ENCODE measurements around the gene KIF26B. TPM values are rescaled to one million over a fixed set of nuclear protein-coding genes. Genes with fewer than 3 reads are reported as not detected.

Gene KIF26B
- total RNA-seq, 2 donors from 2014 or later = 0.30 to 0.35 TPM

DNA sequence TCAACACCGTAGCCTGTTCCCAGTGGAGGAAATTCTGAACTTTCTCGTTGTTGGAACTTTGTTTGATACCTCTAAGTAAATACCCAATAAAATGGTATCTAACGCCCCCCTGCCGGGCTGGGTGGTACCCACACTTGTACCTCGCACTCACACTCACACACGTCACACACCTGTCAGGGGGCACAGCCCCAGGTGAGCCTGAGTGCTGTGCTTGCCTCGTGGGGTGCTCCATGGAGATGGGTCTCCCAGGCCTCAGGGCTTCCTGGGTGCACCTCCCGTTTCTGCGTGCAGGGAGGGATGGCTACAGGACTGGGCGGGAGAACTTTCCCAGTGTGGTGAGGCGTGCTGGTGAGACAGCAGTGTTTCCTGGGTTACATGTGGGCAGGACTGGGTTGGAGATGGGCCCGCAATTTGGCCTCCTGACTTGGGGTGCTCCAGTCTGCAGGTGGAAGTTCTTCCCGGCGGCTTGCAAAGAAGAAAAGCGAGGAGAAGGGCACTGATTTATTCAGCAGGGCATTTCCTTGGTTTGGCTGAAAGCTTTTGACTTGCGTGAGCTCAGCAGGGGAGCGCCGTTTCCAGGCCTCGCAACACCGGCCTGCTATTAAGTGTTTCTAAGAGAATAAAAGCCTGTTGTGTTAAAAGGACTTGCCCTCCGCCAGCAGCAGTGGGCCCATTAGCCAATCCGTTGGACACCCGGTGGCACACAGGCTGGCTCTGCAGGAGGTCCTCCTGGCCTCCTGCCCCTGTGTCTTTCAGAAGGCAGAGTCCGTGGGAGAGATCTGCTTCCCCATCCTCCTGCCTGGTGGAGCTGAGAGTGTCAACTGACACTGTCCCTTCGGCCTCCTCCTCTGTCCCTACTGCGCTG, 79.7 kb downstream of the KIF26B start:
- TF ChIP-seq, protein P1, sequence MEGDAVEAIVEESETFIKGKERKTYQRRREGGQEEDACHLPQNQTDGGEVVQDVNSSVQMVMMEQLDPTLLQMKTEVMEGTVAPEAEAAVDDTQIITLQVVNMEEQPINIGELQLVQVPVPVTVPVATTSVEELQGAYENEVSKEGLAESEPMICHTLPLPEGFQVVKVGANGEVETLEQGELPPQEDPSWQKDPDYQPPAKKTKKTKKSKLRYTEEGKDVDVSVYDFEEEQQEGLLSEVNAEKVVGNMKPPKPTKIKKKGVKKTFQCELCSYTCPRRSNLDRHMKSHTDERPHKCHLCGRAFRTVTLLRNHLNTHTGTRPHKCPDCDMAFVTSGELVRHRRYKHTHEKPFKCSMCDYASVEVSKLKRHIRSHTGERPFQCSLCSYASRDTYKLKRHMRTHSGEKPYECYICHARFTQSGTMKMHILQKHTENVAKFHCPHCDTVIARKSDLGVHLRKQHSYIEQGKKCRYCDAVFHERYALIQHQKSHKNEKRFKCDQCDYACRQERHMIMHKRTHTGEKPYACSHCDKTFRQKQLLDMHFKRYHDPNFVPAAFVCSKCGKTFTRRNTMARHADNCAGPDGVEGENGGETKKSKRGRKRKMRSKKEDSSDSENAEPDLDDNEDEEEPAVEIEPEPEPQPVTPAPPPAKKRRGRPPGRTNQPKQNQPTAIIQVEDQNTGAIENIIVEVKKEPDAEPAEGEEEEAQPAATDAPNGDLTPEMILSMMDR (IDR thresholded peaks at IDR 0.05) = no peak
- no peak overlapping the region for H3K27ac ChIP-seq
- no peaks in the 10 kb centered on the region for H3K36me3 ChIP-seq
- no peak for DNase-seq
- H3K4me1 ChIP-seq = no peaks in the 10 kb centered on the region
- intact Hi-C loops (cut with DNase I) = no loop called here
- no peak overlapping the region for H3K4me3 ChIP-seq
- H3K27me3 ChIP-seq = no peaks in the 10 kb centered on the region
- no peak overlapping the region for H3K9ac ChIP-seq (ENCODE audit: low read depth in 2 of 2, low read length in 2 of 2)
- H3K9me3 ChIP-seq = no peaks in the 10 kb centered on the region

DNA sequence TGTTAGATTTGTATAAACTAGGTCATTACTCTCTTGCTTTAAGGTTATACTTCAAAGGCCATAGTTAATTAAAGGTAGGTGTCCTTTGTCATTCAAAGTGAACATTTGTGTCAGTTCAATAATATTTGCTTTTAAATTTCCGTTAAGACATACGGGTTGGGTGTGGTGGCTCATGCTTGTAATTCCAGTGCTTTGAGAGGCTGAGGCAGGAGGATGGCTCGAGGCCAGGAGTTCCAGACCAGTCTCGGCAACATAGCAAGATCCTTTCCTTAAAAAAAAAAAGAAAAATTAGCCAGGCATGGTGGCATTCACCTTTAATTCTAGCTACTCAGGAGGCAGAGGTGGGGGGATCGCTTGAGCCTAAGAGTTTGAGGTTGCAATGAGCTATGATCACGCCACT, 80.4 kb downstream of the KIF26B start:
- H3K27me3 ChIP-seq = no peaks in the 10 kb centered on the region
- intact Hi-C loops (cut with DNase I) = no loop called here
- no peaks in the 10 kb centered on the region for H3K9me3 ChIP-seq
- H3K4me1 ChIP-seq = no peaks in the 10 kb centered on the region
- H3K9ac ChIP-seq (ENCODE audit: low read depth in 2 of 2, low read length in 2 of 2) = no peak overlapping the region
- DNase-seq = no peak
- no peak overlapping the region for H3K4me3 ChIP-seq
- no peak overlapping the region for H3K27ac ChIP-seq
- no peaks in the 10 kb centered on the region for H3K36me3 ChIP-seq
- TF ChIP-seq, protein P1 (IDR thresholded peaks at IDR 0.05) = no peak

DNA sequence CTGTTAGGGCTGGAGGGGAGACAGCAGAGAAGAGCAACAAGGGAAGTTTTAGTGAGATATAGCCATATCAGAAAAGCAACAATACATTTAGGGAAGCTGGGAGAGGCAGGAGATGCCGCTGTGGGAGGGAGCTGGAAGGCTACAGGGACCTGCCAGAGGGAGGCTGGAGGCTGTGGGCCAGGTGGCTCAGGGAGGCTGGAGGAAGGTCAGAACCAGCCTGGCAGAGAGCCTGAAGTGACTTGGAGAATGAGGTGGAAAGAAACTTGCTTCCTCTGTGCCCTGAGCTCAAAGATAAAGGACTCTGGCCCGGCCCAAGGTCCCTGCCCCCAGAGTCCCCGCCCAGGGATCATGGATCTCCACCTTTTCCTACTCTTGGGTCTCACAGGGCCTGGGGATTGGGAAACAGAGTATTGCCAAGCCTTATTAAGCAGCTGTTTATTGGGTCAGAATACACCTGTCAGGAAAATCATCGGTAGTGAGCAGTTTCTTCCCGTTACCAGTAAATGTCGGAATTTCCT, 85.9 kb downstream of the KIF26B start:
- H3K36me3 ChIP-seq = no peaks in the 10 kb centered on the region
- intact Hi-C loops (cut with DNase I) = no loop called here
- TF ChIP-seq, protein P1 (IDR thresholded peaks at IDR 0.05) = no peak
- no peaks in the 10 kb centered on the region for H3K4me1 ChIP-seq
- no peak overlapping the region for H3K9ac ChIP-seq (ENCODE audit: low read depth in 2 of 2, low read length in 2 of 2)
- DNase-seq = no peak
- H3K27ac ChIP-seq = no peak overlapping the region
- H3K4me3 ChIP-seq = no peak overlapping the region
- no peaks in the 10 kb centered on the region for H3K27me3 ChIP-seq
- no peaks in the 10 kb centered on the region for H3K9me3 ChIP-seq

DNA sequence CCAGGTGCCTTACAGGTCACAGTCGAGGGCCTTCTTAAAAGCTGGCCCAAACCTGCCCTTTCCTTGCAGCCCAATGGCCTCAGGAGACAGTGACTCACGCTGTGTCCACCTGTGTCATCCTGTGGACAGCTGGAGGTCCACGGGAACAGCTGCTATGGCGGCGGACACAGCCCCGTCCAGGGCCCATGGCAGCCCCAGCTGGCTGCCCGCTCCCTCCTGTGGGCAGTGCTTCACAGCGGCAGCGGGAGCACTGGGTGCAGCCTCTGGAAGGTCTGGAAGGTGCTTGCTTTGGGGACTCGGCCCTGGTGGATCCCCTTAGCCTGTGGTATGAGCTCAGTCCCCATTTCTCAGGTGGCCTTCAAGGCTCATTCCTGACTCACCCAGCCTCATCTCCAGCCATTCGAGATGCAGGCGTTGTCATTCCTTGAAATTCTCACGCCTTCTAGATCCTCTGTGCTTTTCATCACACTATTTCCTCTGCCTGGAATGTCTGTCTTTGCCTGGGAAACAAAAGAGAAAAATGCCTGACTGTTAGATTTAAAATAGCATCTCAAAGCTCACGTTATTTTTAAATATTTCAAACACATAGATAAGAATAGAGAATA, 86.8 kb downstream of the KIF26B start:
- Histone ChIP-seq H3K27ac (no peak overlapping the region), H3K4me3 (no peak overlapping the region), H3K36me3 (no peaks in the 10 kb centered on the region), H3K27me3 (no peaks in the 10 kb centered on the region), H3K9ac (ENCODE audit: low read depth in 2 of 2, low read length in 2 of 2) (no peak overlapping the region), H3K4me1 (no peaks in the 10 kb centered on the region), H3K9me3 (no peaks in the 10 kb centered on the region)
- DNase-seq = no peak
- intact Hi-C loops (cut with DNase I) = no loop called here
- TF ChIP-seq, protein P1 (IDR thresholded peaks at IDR 0.05) = no peak

DNA sequence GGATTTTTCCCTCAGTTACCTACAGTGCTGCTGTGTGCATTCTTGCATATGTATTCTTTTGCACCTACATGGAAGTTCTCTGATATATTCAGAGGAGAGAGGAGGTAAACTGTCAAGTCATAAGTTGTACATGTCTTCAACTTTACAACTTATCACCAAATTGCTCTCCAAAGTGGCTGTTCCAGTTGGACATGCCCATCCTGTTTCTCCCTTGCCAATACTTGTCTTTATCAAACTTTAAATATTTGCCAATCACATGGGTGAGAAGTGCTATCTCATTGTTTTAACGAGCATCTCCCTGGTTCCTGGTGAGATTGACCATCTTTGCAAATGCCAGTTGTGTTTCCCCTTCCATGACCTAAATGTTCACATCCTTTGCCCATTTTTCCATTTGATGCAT, 88.2 kb downstream of the KIF26B start:
- intact Hi-C loops (cut with DNase I) = no loop called here
- Histone ChIP-seq H3K4me3 (no peak overlapping the region), H3K9ac (ENCODE audit: low read depth in 2 of 2, low read length in 2 of 2) (no peak overlapping the region), H3K36me3 (no peaks in the 10 kb centered on the region), H3K4me1 (no peaks in the 10 kb centered on the region), H3K27me3 (no peaks in the 10 kb centered on the region), H3K27ac (no peak overlapping the region), H3K9me3 (no peaks in the 10 kb centered on the region)
- peak; percentile 61 for DNase-seq
- TF ChIP-seq, protein P1 (IDR thresholded peaks at IDR 0.05) = no peak
